GM18502 (cell line): Measurements from ENCODE around the gene MYB.

ENCODE experiments used
- ATAC-seq: cut with Tn5 transposase; IDR thresholded peaks from one replicate; pipeline ENCODE4 v1.9.1; 2021; ENCODE audit warnings: mild to moderate bottlenecking; ENCODE audit not compliant: unreplicated experiment, poor library complexity

MYB gene

GRCh38 chr6:135215563-135215962 lies 34.5 kb downstream of the MYB start:
- ATAC-seq, result no peak

GRCh38 chr6:135217663-135218062 lies 36.6 kb downstream of the MYB start:
- no peak for ATAC-seq

- no peak for ATAC-seq
These were observed 38.2 kb downstream of the MYB start for GRCh38 chr6:135219346-135219745.

GRCh38 chr6:135221042-135221441 lies 39.9 kb downstream of the MYB start:
- no peak for ATAC-seq

GRCh38 chr6:135221505-135221904 lies 40.4 kb downstream of the MYB start:
- ATAC-seq, result no peak

- ATAC-seq, result no peak
These were observed 41.5 kb downstream of the MYB start for GRCh38 chr6:135222623-135223022.

- no peak for ATAC-seq
These were observed 43.0 kb downstream of the MYB start for GRCh38 chr6:135224037-135224647.

GRCh38 chr6:135225911-135226310 lies 44.8 kb downstream of the MYB start:
- ATAC-seq, result no peak

- ATAC-seq, result peak; percentile 75
These were observed 45.4 kb downstream of the MYB start for GRCh38 chr6:135226537-135226936.

- ATAC-seq, result no peak
These were observed 46.2 kb downstream of the MYB start for GRCh38 chr6:135227349-135227748.

GRCh38 chr6:135227758-135228157 lies 46.6 kb downstream of the MYB start:
- no peak for ATAC-seq

- peak; percentile 40 for ATAC-seq
These were observed 47.4 kb downstream of the MYB start for GRCh38 chr6:135228486-135228885.

GRCh38 chr6:135229996-135230395 lies 48.9 kb downstream of the MYB start:
- no peak for ATAC-seq

- ATAC-seq, result no peak
These were observed 49.8 kb downstream of the MYB start for GRCh38 chr6:135230711-135231468.

- ATAC-seq, result peak; percentile 36
These were observed 50.3 kb downstream of the MYB start for GRCh38 chr6:135231469-135231844.

GRCh38 chr6:135233686-135234491 lies 52.8 kb downstream of the MYB start:
- ATAC-seq, result peak; percentile 62

- ATAC-seq, result no peak
These were observed 53.3 kb downstream of the MYB start for GRCh38 chr6:135234492-135234780.

- ATAC-seq, result no peak
These were observed 54.6 kb downstream of the MYB start for GRCh38 chr6:135235716-135236115.

GRCh38 chr6:135236319-135236718 lies 55.2 kb downstream of the MYB start:
- ATAC-seq, result no peak

GRCh38 chr6:135236732-135237131 lies 55.6 kb downstream of the MYB start:
- ATAC-seq, result no peak

GRCh38 chr6:135240711-135241110 lies 59.6 kb downstream of the MYB start:
- no peak for ATAC-seq
